Left forelimb (tissue), 1 donor: ENCODE data around the gene SRGN.
"Not testable (repeated sequence)": the region's sequence is repeated elsewhere in the genome, so short reads cannot be mapped to it uniquely, and the experiment has no call there.

Source experiments
- DNase-seq: peaks from one replicate; pipeline ENCODE4 v3.0.0-alpha.2; 2018; ENCODE audit warnings: low spot score

Gene SRGN, protein sequence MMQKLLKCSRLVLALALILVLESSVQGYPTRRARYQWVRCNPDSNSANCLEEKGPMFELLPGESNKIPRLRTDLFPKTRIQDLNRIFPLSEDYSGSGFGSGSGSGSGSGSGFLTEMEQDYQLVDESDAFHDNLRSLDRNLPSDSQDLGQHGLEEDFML

GRCh38 chr10:69087590-69088470 is at the start of gene SRGN:
TSS of gene SRGN (plus strand) at chr10:69088103. CDS start at chr10:69088158, 55 bp downstream.
- DNase-seq, result no peak

GRCh38 chr10:69040904-69041303 is 47.0 kb upstream of the SRGN start:
- not testable (repeated sequence) for DNase-seq

DNA sequence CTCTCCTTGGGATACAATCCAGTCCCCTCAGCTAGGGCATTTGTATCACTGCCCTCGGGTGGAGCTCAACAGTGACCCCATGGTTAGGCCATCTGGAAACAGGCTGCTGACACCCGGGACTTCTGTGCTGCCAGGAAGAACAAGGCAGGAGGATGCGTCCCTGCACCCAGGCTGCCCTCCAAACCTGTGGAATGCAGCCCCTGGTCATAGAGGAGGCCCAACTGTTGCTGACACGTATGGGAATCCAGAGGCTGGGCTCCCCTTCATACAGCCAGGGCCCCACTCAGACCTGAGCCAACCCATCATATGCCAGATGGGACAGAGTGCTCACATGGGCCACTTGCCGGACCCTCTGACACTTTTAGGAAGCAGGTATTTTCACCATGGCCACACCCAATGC is 45.5 kb upstream of the SRGN start:
- no peak for DNase-seq

DNA sequence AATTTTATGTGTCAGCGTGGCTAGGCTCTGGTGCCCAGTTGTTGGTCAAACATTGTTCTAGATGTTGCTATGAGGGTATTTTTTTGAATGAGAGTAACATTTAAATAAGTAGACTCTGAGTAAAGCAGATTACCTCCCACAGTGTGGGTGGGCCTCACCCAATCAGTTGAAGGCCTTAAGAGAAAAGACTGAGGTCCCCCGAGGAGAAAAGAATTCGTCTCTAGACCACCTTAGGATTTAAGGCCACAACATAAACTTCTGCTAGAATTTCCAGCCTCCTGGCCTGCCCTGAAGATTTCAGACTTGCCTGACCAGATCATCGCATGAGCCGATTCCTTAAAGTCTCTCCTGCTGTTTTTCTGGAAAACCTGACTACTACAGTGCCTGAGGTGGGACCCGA is 45.1 kb upstream of the SRGN start:
- DNase-seq, result no peak

- DNase-seq, result no peak
Observed at GRCh38 chr10:69043931-69044531, 43.9 kb upstream of the SRGN start.

GRCh38 chr10:69044546-69044945 is 43.4 kb upstream of the SRGN start:
- DNase-seq, result no peak

DNA sequence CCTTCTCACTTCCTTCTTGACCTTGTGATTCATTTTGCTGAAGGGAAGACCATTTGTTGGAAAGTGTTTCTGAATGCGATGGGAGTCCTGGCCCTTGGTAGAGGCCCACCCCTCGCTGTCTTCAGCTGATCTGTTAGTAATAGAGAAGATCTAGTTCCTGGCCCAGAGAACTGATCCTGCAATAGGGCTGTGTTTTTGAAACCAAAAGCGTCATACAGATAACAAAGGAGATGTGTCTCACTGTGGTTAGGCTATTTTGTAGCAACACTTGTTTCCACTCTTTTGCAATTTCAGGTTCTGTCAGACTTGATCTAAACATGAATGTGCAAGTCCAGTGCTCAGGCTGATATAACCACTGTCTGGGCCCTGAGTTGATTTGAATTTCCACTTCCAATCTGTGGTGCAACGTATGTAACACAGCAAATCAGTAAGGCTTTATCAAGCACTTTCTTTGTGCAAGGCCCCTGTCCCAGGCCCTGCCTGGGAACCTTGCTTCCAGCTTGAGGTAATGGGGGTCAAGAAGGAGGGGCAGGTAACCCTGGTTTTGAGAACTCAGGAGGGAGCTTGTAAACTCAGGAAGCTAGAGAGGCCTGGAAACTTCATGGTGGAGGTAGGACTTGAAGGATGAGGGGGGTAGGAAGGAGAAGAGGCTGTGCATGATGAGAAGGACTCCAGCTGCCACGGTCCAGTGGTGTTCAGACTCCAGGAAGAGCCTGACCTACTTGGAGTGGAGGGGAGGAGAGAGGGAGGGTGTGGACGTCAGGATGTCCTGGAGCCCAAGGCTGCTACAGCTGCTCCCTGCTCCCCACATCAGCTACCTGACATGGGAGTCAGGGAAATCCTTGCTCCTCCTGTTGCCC is 42.2 kb upstream of the SRGN start:
- no peak for DNase-seq

GRCh38 chr10:69047111-69047832 is 40.6 kb upstream of the SRGN start:
- DNase-seq, result no peak

- no peak for DNase-seq
Observed at GRCh38 chr10:69048103-69048502, 39.8 kb upstream of the SRGN start.

DNA sequence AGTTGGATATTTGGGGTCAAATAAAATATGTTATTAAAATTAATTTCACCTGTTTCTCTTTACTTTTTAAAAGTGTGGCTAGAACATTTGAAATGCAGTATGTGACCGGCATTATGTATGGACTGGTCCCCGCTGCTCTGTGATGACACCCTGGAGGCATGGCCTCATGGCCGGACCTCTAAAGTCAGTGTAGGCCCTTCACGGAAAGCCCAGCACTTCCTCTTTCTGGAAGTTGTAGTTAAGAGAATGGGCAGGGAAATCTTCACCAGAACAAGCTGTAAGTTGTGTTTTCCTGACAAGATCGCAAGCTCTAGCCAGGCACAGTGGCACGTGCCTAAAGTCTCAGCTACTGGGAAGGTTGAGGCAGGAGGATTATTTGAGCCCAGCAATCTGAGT is 38.3 kb upstream of the SRGN start:
- DNase-seq, result no peak

GRCh38 chr10:69051303-69051702 is 36.6 kb upstream of the SRGN start:
- DNase-seq, result no peak

DNA sequence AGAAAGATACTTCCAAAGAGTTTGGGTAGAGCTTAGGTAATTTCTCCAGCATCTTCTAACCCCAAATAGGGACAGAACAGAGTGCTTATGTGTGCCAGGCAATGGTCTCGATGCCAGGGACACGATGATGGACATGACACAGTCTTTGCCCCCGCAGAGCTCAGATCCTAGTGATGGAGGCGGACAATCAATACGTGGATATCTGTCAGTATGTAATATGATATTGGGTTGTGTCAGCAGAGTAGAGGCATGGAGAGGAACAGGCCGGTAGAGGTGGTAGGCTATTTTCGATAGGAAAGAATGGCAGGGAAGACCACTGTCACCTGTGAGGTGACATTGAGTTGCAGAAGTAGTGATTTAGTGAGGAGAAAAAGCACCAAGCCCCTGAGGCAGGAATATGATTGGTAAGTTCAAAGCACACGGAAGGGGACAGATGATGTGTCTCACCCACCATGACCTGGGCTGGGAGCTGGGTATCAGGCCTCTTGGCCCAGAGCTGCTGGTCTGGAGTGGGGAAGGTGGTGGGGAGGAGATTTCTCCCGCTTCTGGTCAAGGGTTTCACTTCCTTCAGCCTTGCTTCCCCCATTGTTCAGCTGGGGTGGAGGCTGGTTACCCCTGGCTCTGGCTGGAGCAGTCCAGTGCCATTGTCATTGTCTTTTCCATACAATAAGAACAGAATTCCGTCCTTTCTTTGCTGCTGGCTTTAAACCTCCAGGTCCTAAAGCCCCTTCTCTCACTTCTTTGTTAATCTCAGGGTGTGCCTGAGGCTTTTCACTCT is 36.0 kb upstream of the SRGN start:
- no peak for DNase-seq

DNA sequence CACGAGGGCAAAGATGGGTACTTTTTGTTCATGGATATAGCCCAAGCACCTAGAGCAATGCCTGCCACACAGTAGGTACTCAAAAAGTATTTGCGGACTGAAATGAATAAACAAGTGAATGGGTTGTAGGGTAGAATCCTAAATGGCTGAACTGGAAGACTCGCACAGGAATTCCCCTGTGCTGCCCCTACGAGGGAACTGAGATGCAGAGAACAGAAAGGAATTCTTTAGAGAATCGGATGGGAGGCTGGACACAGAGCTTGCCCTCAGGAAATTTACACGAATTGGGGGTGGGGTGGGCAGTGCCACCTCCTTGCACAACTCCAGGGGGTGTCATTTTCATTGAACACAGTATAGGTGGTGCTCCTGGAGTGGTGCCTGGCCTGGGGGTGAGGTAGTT is 35.2 kb upstream of the SRGN start:
- DNase-seq, result no peak

- DNase-seq, result no peak
Observed at GRCh38 chr10:69055241-69055640, 32.7 kb upstream of the SRGN start.

- no peak for DNase-seq
Observed at GRCh38 chr10:69056129-69056528, 31.8 kb upstream of the SRGN start.

DNA sequence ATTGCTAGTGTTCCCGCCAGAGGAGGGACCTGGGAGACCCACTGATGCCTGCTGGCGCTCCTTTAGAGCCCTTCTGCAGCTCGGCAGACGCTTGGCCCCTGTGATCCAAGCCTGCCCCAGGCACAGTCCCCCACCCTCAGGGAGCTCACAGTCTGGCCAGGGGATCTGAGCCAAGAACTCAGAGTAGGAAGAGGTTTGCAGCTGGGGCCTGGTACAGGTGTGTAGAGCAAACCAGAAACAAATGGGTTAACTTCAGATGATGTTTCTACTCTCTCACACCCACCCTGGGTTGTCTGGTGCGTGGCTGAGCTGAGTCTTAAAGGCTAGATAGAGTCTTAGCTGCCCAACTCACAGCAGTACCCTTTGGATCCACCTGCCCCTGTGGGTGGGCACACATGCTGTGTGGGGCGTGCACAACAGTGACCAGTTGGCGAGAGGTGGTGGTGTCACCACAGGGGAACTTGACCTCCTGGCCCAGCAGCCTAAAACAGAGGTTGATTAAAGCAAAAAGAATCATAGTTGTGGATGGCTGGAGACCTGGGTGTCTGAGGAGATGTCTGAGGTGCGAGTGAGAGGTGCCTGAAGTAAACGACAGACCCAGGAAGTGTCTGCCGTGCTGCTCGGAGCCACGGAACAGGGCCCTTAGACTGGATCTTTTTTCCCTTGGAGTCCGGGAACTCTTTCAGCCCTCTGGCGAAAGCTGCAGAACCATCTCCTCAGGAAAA is 31.2 kb upstream of the SRGN start:
- no peak for DNase-seq

GRCh38 chr10:69057261-69057950 is 30.5 kb upstream of the SRGN start:
- no peak for DNase-seq

GRCh38 chr10:69057951-69058297 is 30.0 kb upstream of the SRGN start:
- no peak for DNase-seq

DNA sequence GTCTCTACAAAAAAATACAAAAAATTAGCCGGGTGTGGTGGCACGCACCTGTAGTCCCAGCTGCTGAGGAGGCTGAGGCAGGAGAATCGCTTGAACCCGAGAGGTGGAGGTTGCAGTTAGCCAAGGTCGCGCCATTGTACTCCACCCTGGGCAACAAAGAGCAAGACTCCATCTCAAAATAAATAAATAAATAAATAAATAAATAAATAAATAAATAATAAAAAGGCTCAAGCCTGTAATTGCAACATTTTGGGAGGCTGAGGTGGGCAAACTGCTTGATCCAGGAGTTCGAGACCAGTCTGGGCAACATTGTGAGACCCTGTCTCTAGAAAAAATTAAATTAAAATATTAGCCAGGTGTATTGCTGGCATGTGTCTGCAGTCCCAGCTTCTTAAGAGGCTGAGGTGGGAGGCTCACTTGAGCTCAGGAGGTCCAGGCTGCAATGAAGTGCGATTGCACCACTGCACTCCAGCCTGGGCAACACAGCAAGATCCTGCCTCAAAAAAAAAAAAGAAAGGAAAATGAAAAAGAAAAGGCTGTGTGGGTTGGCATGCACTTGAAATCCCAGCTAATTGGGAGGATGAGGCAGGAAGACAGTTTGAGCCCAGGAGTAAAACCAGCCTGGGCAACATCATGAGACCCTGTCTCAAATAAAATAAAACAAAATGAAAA is 27.6 kb upstream of the SRGN start:
- DNase-seq, result no peak
